Epithelial cell of prostate (primary cell): ENCODE results near the gene ZNF208.
"Not testable (repeated sequence)": the region's sequence is repeated elsewhere in the genome, so short reads cannot be mapped to it uniquely, and the experiment has no call there.

Experiments used
- DNase-seq: peaks from one replicate; pipeline ENCODE4 v3.0.0-alpha.2; 2011; ENCODE audit warnings: low read depth, low spot score
- H3K27ac ChIP-seq: fragments of 450-650 bp; 2 replicates; pipeline ENCODE4 v1.5.1; 2017; ENCODE audit warnings: mild to moderate bottlenecking

ZNF208 gene

GRCh38 chr19:21890017-21890416, 120.7 kb downstream of the ZNF208 start:
- not testable (repeated sequence) for H3K27ac ChIP-seq, DNase-seq

GRCh38 chr19:21885516-21885915, 125.2 kb downstream of the ZNF208 start:
- not testable (repeated sequence) for DNase-seq

GRCh38 chr19:21884786-21885185, 126.0 kb downstream of the ZNF208 start:
- not testable (repeated sequence) for DNase-seq, H3K27ac ChIP-seq

More at GRCh38 chr19:21885516-21885915, 125.2 kb downstream of the ZNF208 start:
- not testable (repeated sequence) for H3K27ac ChIP-seq

GRCh38 chr19:21883516-21883915, 127.2 kb downstream of the ZNF208 start:
- H3K27ac ChIP-seq = no peak overlapping the region
- no peak for DNase-seq
